A673 (cell line): ENCODE measurements around the gene PLOD3. TPM values are rescaled to one million over a fixed set of nuclear protein-coding genes. Genes with fewer than 3 reads are reported as not detected.
"Not testable (repeated sequence)": the region's sequence is repeated elsewhere in the genome, so short reads cannot be mapped to it uniquely, and the experiment has no call there.

ENCODE experiments used
- BruUV-seq: library from RNA; stranded (reverse); fragments of 400-500 nt; replicated peaks from 2 replicates; lab custom pipeline; 2021; lab: Mats Ljungman, UMichigan
- CTCF ChIA-PET: fragments of 300-600 bp; sonication (Branson Sonifier 250); formaldehyde crosslinking; loops from one replicate; lab custom pipeline; 2022; ENCODE audit warnings: antibody characterized with exemption; lab: Charles Lee
- POLR2A ChIA-PET: fragments of 300-600 bp; sonication (Branson Sonifier 250); formaldehyde crosslinking; loops from one replicate; lab custom pipeline; 2022; ENCODE audit warnings: antibody characterized with exemption; ENCODE audit not compliant: low non-redundant PET; lab: Charles Lee
- DNase-seq: peaks from one replicate; pipeline ENCODE4 v3.0.0-alpha.2; 2015; ENCODE audit warnings: low spot score
- H3K27ac ChIP-seq: fragments of 200-600 bp; sonication (generic); 2 replicates; pipeline ENCODE4 v1.5.1; 2016; ENCODE audit warnings: mixed run types, low read depth, mild to moderate bottlenecking, mixed read lengths, antibody characterized with exemption, low read length; ENCODE audit not compliant: poor library complexity, severe bottlenecking
- H3K27me3 ChIP-seq: fragments of 200-600 bp; sonication (generic); replicated peaks from 2 replicates; pipeline ENCODE4 v1.6.1; 2017; ENCODE audit warnings: mixed run types, low read depth, mild to moderate bottlenecking, mixed read lengths, antibody characterized with exemption, low read length; ENCODE audit not compliant: insufficient read depth, poor library complexity
- H3K36me3 ChIP-seq: fragments of 200-600 bp; sonication (generic); 2 replicates; pipeline ENCODE4 v1.6.1; 2016; ENCODE audit warnings: mixed run types, mild to moderate bottlenecking, mixed read lengths, antibody characterized with exemption, low read length; ENCODE audit not compliant: insufficient read depth, poor library complexity, severe bottlenecking
- H3K4me1 ChIP-seq: fragments of 200-600 bp; sonication (generic); 2 replicates; pipeline ENCODE4 v1.6.1; 2017; ENCODE audit warnings: mixed run types, mild to moderate bottlenecking, mixed read lengths, antibody characterized with exemption, low read length; ENCODE audit not compliant: insufficient read depth, poor library complexity, severe bottlenecking
- H3K4me3 ChIP-seq: fragments of 200-600 bp; sonication (generic); 2 replicates; pipeline ENCODE4 v1.5.1; 2016; ENCODE audit warnings: low read depth, mixed run types, mild to moderate bottlenecking, mixed read lengths, low read length; ENCODE audit not compliant: poor library complexity, severe bottlenecking
- H3K9me3 ChIP-seq: fragments of 200-600 bp; sonication (generic); 2 replicates; pipeline ENCODE4 v1.6.1; 2016; ENCODE audit warnings: mixed run types, low read depth, mild to moderate bottlenecking, mixed read lengths, antibody characterized with exemption, low read length; ENCODE audit not compliant: poor library complexity, severe bottlenecking
- CTCF ChIP-seq: fragments of 300-800, 200-600 bp; sonication (generic); conservative IDR thresholded peaks from 2 replicates; pipeline ENCODE4 v1.5.1; 2017; ENCODE audit warnings: low read depth, mild to moderate bottlenecking, antibody characterized with exemption, low read length, moderate library complexity, mixed read lengths
- EZH2 ChIP-seq: fragments of 200-600 bp; sonication (generic); IDR thresholded peaks from 2 replicates; pipeline ENCODE4 v1.6.1; 2017; ENCODE audit warnings: borderline replicate concordance, low read depth, mild to moderate bottlenecking, mixed read lengths, antibody characterized with exemption, low read length; ENCODE audit not compliant: poor library complexity, severe bottlenecking
- intact Hi-C: fragments of 100-400 bp; cut with micrococcal nuclease; formaldehyde crosslinking; loops from one replicate; pipeline ENCODE4 v1.10.0; 2022; ENCODE audit not compliant: unreplicated experiment
- total RNA-seq: library from RNA; stranded (reverse); gene quantifications from 2 replicates; pipeline ENCODE4 v1.2.3, GENCODE V29; 2021

Gene PLOD3
- total RNA-seq, 1 experiment from 2014 or later: 84.1 TPM

GRCh38 chr7:101206665-101207042 is 10.7 kb downstream of the PLOD3 start:
- Histone ChIP-seq H3K4me1 (no peaks in the 10 kb centered on the region), H3K27me3 (no peaks in the 10 kb centered on the region), H3K36me3 (peaks cover 9% of the 10 kb centered on the region), H3K9me3 (no peaks in the 10 kb centered on the region), H3K4me3 (no peak overlapping the region), H3K27ac (no peak overlapping the region)
- ChIA-PET CTCF (no interaction called here), POLR2A (no interaction called here)
- DNase-seq: no peak
- TF ChIP-seq EZH2 (no peak), CTCF (no peak)
- intact Hi-C loops: no loop called here
- no TSS peak for BruUV-seq

- POLR2A ChIA-PET: no interaction called here
- H3K27ac ChIP-seq: no peak overlapping the region
- H3K4me3 ChIP-seq: no peak overlapping the region
- CTCF ChIA-PET: interaction anchor here (0.7 kb wide), 1 partner anchor 111 kb away, joined by 3 read pairs; no protein-coding TSS in a partner anchor
- H3K4me1 ChIP-seq: no peaks in the 10 kb centered on the region
- intact Hi-C loops: no loop called here
- H3K27me3 ChIP-seq: no peaks in the 10 kb centered on the region
- peaks cover 5% of the 10 kb centered on the region for H3K36me3 ChIP-seq
- no peaks in the 10 kb centered on the region for H3K9me3 ChIP-seq
- DNase-seq: no peak
- TF ChIP-seq EZH2 (no peak), CTCF (no peak)
- BruUV-seq: no TSS peak
Measured at GRCh38 chr7:101205901-101206664, 11.3 kb downstream of the PLOD3 start.

- intact Hi-C loops, H3K4me3 ChIP-seq, H3K27ac ChIP-seq, BruUV-seq, H3K36me3 ChIP-seq, H3K27me3 ChIP-seq, DNase-seq, H3K4me1 ChIP-seq, H3K9me3 ChIP-seq: not testable (repeated sequence)
- POLR2A ChIA-PET: interaction anchor here (0.6 kb wide), 1 partner anchor 9 kb away, joined by 3 read pairs; no protein-coding TSS in a partner anchor
- CTCF ChIA-PET: interaction anchor here (0.7 kb wide), 1 partner anchor 564 kb away, joined by 6 read pairs; no protein-coding TSS in a partner anchor
Measured at GRCh38 chr7:101203740-101204738, 13.3 kb downstream of the PLOD3 start.
